Measurements from ENCODE around the gene EXOC1.

Gene EXOC1

DNA sequence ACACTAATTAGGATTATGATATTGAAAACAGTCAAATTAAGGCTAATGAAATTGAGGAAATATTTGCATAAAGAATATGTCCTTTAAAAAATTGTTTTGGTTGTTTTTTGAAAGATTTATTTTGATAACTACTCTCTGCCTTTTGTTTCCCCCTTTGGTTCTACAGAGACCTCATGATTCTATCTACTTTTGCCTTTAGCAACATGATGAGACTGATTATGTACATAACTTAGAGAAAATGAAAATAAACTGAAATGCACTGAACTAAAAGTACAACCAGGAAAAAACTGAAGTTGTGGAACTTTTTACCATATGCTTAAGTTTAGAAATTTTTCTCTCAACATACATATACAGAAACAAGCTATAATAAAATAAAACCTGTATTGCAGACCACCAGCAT is 21.4 kb downstream of the EXOC1 start:
- TF ChIP-seq FOXM1 (IDR thresholded peaks at IDR 0.05; ENCODE audit: borderline replicate concordance, low read depth) (no peak), CREB1 (IDR thresholded peaks at IDR 0.05; ENCODE audit: low read depth) (no peak), EGR1 (IDR thresholded peaks at IDR 0.05) (no peak), TCF12 (IDR thresholded peaks at IDR 0.05; ENCODE audit: low read depth) (no peak), CEBPB (IDR thresholded peaks at IDR 0.05) (no peak), EP300 (IDR thresholded peaks at IDR 0.05; ENCODE audit: borderline replicate concordance) (no peak), RAD21 (IDR thresholded peaks at IDR 0.05; ENCODE audit: low read depth) (no peak), ZBTB7A (IDR thresholded peaks at IDR 0.05; ENCODE audit: low read depth) (no peak), TAF1 (IDR thresholded peaks at IDR 0.05; ENCODE audit: low read depth) (no peak), NFIC (IDR thresholded peaks at IDR 0.05) (no peak)
- TF ChIP-seq, protein P1, sequence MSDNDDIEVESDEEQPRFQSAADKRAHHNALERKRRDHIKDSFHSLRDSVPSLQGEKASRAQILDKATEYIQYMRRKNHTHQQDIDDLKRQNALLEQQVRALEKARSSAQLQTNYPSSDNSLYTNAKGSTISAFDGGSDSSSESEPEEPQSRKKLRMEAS (IDR thresholded peaks at IDR 0.05) = no peak

DNA sequence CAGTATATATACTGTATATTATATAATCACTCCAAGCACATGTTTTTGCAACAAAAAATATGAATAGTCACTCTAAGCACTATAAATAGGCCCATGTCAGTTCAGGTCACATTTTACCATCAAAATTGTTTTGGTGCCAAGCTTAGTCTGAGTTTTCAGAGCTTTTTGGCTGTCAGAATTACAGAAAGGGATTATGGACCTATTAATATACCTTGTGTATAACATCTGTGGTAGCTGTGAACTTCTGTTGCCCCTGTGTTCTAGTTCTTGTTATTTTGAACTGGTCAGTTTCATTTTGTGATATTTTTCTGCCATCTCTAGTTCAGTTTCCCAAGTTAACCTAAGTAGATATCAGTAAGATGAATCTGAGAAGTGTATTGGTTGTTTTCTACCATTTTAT is 22.9 kb downstream of the EXOC1 start:
- TF ChIP-seq TCF12 (IDR thresholded peaks at IDR 0.05; ENCODE audit: low read depth) = no peak
- no peak for TF ChIP-seq RAD21 (IDR thresholded peaks at IDR 0.05; ENCODE audit: low read depth)
- TF ChIP-seq CREB1 (IDR thresholded peaks at IDR 0.05; ENCODE audit: low read depth) = no peak
- TF ChIP-seq TAF1 (IDR thresholded peaks at IDR 0.05; ENCODE audit: low read depth) = no peak
- no peak for TF ChIP-seq CEBPB (IDR thresholded peaks at IDR 0.05)

DNA sequence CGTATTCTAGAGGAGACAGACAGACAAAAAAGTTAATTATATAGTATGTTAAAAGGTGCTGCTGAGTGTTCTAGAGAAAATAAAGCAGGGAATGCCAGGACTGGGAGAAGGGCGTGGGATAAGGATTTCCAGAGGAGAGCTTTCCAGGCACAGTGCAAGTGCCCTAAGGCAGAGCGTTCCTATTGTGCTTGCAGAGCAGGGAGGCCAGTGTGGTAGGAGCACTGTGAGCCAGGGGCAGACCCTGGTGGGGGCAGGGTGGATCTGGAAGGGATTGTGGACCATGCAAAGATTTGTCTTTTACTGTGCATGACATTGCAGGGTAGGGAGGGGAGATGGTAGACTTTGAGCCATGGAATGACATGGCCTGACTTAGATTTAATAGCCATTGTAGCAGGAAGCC is 25.8 kb downstream of the EXOC1 start:
- TF ChIP-seq TCF12 (IDR thresholded peaks at IDR 0.05; ENCODE audit: low read depth) (no peak), FOXM1 (IDR thresholded peaks at IDR 0.05; ENCODE audit: borderline replicate concordance, low read depth) (no peak), TEAD4 (IDR thresholded peaks at IDR 0.05) (no peak)

DNA sequence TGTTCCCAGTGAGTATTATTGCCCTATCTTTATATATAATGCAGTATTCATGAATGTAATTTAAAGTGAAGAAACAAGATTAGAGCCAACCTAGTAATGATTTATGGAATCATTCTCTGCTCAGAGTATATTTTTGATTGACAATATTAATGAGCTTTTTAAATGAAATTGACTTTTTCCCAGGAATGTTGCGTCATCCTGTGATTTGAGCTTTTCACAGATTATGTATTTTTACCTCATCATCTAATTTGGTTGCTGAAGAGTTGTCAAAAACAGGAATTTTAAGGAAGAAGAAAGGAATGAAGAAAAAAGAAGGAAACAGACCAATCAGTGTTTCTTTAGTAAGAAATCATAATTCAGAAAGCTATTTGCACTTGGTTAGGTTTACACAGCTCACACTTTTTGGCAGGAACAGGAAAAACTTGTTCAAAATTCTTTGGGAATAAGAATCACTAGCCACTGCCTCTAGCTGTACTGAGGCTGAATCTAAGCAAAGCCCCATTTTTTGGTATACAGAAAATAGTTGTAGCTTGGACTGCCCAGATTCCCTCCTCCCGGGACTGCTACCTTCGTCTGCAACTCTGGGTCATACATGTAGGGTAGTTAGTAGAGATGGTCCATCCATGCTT is 27.3 kb downstream of the EXOC1 start:
- TF ChIP-seq, protein P2, sequence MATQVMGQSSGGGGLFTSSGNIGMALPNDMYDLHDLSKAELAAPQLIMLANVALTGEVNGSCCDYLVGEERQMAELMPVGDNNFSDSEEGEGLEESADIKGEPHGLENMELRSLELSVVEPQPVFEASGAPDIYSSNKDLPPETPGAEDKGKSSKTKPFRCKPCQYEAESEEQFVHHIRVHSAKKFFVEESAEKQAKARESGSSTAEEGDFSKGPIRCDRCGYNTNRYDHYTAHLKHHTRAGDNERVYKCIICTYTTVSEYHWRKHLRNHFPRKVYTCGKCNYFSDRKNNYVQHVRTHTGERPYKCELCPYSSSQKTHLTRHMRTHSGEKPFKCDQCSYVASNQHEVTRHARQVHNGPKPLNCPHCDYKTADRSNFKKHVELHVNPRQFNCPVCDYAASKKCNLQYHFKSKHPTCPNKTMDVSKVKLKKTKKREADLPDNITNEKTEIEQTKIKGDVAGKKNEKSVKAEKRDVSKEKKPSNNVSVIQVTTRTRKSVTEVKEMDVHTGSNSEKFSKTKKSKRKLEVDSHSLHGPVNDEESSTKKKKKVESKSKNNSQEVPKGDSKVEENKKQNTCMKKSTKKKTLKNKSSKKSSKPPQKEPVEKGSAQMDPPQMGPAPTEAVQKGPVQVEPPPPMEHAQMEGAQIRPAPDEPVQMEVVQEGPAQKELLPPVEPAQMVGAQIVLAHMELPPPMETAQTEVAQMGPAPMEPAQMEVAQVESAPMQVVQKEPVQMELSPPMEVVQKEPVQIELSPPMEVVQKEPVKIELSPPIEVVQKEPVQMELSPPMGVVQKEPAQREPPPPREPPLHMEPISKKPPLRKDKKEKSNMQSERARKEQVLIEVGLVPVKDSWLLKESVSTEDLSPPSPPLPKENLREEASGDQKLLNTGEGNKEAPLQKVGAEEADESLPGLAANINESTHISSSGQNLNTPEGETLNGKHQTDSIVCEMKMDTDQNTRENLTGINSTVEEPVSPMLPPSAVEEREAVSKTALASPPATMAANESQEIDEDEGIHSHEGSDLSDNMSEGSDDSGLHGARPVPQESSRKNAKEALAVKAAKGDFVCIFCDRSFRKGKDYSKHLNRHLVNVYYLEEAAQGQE (IDR thresholded peaks at IDR 0.05; ENCODE audit: low read depth) = no peak
- no peak for TF ChIP-seq TAF1 (IDR thresholded peaks at IDR 0.05; ENCODE audit: low read depth)
- peak; percentile 30; the same call in 1 of the 2 replicates for TF ChIP-seq CEBPB (IDR thresholded peaks at IDR 0.05)
- TF ChIP-seq NFIC (IDR thresholded peaks at IDR 0.05) = no peak
- no peak for TF ChIP-seq TEAD4 (IDR thresholded peaks at IDR 0.05)
- TF ChIP-seq YY1 (IDR thresholded peaks at IDR 0.05; ENCODE audit: low read depth) = no peak
- TF ChIP-seq, protein P3, sequence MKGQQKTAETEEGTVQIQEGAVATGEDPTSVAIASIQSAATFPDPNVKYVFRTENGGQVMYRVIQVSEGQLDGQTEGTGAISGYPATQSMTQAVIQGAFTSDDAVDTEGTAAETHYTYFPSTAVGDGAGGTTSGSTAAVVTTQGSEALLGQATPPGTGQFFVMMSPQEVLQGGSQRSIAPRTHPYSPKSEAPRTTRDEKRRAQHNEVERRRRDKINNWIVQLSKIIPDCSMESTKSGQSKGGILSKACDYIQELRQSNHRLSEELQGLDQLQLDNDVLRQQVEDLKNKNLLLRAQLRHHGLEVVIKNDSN (IDR thresholded peaks at IDR 0.05) = no peak
- no peak for TF ChIP-seq TCF12 (IDR thresholded peaks at IDR 0.05; ENCODE audit: low read depth)

DNA sequence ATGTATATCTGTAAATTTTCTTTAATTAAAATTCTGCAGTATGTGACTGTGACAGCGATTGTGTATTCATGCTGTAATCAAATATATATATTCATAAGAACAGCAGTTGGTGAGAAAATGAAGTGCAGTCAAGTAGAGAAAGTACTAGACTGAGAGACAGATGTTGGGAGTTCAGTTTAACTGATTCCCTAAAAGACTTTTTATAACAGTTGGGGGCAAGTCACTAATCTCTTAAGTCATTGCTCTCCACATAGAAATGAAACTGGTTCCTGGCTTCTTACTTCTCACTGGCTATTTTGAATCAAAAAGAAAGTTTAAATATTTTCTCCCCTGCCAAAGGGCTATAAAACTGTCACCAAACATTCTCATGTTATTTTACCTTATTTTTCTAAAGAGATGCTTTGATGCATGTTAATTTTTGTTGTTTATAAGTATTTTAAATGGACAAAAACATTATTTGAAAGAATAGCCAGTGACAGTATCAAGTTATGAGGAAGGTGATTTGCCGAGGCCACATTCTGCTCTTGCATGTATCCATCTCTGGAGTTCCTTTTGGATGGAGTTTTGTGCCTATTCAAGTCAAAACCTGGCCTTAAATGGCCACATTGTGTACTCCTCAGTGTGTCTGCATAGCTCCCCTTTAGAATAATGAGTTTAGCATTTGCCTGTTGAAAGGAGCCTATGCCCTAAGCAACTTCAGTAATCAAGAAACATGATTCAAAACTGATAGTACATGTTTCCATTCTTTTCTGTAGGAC is 30.8 kb downstream of the EXOC1 start:
- no peak for TF ChIP-seq TEAD4 (IDR thresholded peaks at IDR 0.05)
- TF ChIP-seq TAF1 (IDR thresholded peaks at IDR 0.05; ENCODE audit: low read depth) = no peak
- TF ChIP-seq, protein P3 (IDR thresholded peaks at IDR 0.05) = no peak
- TF ChIP-seq, protein P1 (IDR thresholded peaks at IDR 0.05) = no peak
- no peak for TF ChIP-seq YY1 (IDR thresholded peaks at IDR 0.05; ENCODE audit: low read depth)
- no peak for TF ChIP-seq RAD21 (IDR thresholded peaks at IDR 0.05; ENCODE audit: low read depth)
- TF ChIP-seq NFIC (IDR thresholded peaks at IDR 0.05) = no peak
- TF ChIP-seq ZBTB7A (IDR thresholded peaks at IDR 0.05; ENCODE audit: low read depth) = no peak
- TF ChIP-seq CREB1 (IDR thresholded peaks at IDR 0.05; ENCODE audit: low read depth) = no peak
- TF ChIP-seq EGR1 (IDR thresholded peaks at IDR 0.05) = no peak

DNA sequence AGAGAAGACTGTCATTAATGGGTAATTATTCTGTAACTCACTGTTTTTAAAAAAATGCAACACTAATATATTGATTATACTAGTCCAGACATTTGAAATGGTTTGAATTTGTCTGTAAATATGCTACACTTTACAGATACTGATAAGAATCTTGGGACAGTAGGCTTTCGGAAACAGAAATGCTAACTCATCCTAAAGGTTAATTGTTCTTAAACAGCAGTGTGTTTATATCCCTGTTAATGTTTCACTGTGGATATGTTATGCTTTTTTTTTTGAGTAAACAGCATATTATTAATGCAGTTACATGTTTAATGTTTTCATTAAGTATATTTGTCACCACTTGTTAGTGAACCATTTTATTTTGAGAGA is 31.4 kb downstream of the EXOC1 start:
- no peak for TF ChIP-seq TCF12 (IDR thresholded peaks at IDR 0.05; ENCODE audit: low read depth)
- TF ChIP-seq YY1 (IDR thresholded peaks at IDR 0.05; ENCODE audit: low read depth) = no peak
- no peak for TF ChIP-seq EGR1 (IDR thresholded peaks at IDR 0.05)
- TF ChIP-seq, protein P1 (IDR thresholded peaks at IDR 0.05) = no peak
- no peak for TF ChIP-seq CREB1 (IDR thresholded peaks at IDR 0.05; ENCODE audit: low read depth)
- TF ChIP-seq CEBPB (IDR thresholded peaks at IDR 0.05) = no peak
- no peak for TF ChIP-seq EP300 (IDR thresholded peaks at IDR 0.05; ENCODE audit: borderline replicate concordance)
- TF ChIP-seq RAD21 (IDR thresholded peaks at IDR 0.05; ENCODE audit: low read depth) = no peak
- TF ChIP-seq, protein P3 (IDR thresholded peaks at IDR 0.05) = no peak
- TF ChIP-seq ZBTB7A (IDR thresholded peaks at IDR 0.05; ENCODE audit: low read depth) = no peak
- no peak for TF ChIP-seq TEAD4 (IDR thresholded peaks at IDR 0.05)
- TF ChIP-seq, protein P2 (IDR thresholded peaks at IDR 0.05; ENCODE audit: low read depth) = no peak
- TF ChIP-seq FOXM1 (IDR thresholded peaks at IDR 0.05; ENCODE audit: borderline replicate concordance, low read depth) = no peak
- TF ChIP-seq TAF1 (IDR thresholded peaks at IDR 0.05; ENCODE audit: low read depth) = no peak
- no peak for TF ChIP-seq NFIC (IDR thresholded peaks at IDR 0.05)
